HG03378 (cell line): ENCODE data around the gene HLX.

Experiments
- ATAC-seq: cut with Tn5 transposase; IDR thresholded peaks from one replicate; pipeline ENCODE4 v1.9.1; 2021; ENCODE audit warnings: mild to moderate bottlenecking, moderate library complexity; ENCODE audit not compliant: unreplicated experiment

HLX gene

DNA sequence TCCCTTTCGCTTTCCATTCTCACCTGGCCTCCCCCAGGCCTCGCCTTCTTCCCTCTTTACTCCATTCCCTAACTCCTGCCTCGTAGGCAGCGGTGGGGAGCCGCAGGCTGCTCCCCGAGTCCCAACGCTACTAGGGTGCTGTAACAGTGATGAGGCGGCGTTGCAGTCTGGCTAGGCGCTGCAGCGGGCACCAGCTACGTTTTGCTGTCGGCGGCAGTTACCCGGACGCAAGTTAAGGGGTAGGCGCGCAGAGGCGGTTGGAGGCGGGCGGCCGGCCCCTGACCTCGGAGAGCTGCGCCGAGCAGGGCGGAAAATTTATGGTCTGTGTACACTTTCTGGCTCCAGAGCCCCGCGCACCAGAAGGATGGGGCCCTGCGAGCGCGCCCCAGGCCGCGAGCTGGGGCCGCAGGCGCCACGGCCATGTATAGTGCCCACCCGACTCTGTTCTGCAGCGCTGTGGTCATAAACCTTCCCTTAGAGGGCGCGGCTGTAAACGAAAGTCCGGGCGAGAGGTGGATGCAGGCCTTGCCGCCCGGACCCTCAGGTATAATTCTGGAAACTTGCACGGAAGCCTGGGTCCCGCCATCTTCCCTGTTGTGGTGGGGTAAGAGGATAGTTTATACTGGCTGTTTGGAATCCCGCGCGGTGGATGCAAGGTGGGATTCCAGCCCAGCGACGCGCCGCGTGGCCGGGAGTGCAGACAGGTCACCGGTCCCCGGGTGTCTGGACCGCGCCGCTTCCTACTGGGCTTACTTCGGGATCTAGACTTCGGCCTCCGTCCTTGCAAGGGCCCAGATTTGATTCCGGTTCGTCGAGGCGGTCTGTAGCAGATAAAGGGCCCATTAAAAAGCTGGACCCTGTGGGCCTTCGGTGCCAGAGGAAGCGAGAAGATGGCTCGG, 15.0 kb downstream of the HLX start:
- ATAC-seq: no peak

DNA sequence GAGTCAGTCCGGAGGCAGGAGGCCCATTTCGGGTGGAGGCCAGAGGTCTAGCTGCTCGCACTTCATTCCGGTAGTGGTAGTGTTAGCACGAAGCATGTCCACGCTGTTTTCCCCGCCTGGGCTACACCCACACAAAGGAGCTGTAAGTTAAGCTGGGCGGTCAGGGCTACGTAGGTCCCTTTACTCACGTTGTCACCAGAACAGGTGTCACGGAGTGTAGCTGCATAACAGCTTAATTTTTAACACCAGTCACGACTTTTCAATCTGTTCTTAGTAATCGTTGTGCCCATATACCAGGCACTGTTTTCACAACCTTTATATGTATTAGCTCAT, 15.6 kb downstream of the HLX start:
- no peak for ATAC-seq

DNA sequence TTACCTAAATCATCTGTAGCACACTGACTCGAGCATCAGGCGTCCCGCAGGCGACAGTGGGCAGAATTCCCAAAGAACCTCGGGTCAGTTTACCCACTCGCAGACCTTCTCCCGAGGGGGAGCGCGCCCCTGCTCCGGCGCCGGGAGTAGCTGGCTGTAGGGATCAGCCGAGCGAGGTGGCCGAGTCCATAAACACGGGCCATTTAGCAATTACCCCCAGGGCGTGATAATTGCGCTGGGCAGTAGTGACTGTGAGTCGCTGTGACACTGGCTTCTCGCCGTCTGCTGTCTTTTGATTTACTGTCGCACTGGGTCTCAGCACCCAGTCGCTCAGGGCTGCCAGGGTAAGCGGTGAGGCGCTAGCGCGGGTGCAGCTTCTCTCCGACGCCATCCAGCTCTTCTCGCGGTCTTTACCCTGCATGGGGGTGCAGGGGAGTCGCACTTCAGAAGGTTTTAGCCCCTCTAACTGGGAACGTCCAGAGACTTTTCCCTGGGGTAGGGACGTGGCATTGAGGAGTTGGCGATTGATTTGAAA, 16.2 kb downstream of the HLX start:
- ATAC-seq: no peak

DNA sequence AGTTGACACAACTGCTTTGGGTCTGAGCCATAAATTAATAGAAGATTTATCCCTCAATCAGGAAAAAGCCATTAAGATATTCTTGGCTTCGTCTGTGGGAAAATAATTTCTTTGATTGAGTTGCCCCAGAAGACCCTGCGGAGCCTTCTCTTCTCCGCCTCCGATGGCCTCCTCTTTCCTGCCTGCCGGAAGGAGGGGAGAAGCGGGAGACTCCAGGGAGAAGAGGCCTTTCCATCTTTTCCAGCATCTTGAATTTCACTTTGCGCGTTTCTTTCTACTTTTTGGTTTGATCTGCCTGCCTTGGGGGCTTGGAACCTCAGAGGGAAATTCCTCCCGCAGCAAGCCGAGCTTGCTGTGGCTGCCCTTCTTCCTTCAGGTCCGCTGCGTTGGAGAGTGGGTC, 16.8 kb downstream of the HLX start:
- ATAC-seq: no peak

DNA sequence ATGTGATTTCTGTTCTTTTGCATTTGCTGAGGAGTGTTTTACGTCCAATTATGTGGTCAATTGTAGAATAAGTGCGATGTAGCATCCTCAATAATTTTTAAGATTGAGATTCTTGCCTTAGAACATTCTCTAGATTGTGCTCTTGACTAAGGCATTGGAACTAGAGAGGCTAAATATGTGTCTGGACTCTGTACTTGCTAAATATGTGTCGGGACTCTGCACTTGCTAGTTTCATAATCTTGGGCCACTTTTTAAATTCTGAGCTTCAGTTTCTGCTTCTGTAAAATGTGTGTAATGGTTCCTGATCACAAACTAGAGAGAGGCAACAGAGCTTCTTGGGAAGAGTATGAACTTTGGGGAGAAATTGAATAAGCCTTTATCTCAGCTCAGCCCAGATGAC, 21.6 kb downstream of the HLX start:
- no peak for ATAC-seq

DNA sequence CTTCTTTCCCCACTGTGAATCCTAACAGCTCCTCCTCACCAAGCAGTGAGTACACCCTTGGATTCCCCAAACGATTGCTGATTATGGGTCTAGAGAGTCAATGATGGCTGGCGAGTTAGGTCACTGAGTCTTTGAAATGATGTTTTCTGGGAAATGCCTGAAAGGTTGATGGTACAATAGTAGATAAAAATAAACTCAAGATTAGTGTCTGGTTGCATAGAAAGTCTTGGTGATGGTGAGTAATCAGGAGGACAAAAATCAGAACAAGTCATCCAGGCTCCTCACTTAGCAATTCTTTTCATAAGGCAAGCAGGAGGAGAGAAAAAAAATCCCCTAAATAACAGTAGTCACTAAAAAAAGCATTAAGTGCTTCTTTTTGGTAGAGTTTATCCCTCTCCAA, 22.6 kb downstream of the HLX start:
- no peak for ATAC-seq

DNA sequence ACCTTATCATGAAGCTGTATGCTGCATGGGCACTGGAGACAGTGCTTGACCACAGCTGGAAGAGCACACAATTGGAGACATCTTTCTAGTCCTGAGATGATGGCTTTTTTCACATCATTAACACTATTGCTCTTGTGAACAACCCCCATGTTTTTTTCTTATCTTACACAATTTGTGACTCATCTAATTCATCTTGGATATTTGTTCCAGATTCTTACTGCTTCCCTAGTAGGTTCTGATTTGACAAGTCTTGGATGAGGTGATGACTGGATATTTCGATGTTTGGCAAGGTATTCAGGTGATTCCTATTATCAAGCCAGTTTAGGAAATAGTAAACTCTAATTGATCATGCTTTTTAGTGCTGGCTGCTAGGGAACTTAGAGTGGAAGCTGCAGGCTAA, 23.7 kb downstream of the HLX start:
- ATAC-seq: no peak

DNA sequence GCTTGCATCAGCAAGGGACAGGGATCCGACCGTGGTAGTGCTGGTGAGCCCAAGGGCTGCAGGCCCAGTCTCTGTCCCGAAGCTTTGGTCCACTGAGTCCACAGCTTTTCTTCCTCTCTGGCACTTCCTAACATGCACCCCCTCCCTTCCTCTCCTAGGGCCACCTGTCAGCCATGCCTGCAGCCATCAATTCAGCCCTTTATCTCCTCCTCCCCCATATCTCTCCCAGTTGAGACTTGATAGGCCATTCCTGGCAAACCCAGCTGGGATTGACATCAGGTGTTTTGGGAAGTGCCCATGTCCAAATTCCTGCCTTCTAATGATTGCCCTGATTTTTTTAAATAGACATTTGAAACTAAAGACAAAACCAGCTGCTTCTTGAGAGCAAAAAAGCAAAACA, 25.6 kb downstream of the HLX start:
- no peak for ATAC-seq

DNA sequence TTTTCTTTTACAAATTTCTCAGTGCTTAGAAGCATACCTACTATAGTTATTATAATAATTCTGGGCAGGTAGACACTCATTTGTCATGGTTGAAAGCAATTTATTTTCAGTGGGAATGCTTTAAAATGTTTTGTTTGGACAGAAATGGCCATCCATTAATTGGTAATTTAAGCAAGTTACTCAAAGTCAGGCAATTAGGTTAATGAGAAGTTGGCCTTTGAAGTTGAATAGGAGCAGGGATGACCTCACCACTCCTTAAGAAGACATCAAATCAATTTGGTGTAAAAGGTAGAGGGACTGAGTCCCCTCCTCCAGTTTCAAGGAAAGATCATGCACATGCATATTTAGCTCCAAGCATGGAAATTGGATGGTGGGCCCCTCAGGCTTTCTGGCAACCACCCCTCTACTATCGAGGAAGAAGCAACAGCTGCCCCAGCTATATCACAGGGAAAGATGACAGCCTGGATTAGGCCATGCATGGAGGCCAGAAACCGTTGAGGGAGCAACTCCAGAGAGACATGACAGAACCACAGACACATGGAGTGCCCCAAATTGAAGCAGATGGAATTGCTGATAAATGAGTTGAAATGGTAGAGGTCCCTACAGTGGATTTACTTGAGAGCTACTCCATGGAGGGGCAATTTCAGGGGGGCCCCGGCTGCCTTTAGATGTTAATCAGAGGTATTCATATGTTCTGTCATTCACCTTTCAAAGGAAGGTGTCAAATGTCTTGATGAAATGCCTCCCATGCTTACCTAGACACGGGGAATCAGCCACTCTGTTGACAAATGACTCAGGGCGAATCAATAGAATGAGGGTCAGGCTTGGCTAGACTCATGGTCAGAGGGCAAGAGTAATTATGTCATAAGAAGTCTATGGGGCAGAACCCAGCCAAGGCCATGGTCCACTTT, 26.7 kb downstream of the HLX start:
- no peak for ATAC-seq

DNA sequence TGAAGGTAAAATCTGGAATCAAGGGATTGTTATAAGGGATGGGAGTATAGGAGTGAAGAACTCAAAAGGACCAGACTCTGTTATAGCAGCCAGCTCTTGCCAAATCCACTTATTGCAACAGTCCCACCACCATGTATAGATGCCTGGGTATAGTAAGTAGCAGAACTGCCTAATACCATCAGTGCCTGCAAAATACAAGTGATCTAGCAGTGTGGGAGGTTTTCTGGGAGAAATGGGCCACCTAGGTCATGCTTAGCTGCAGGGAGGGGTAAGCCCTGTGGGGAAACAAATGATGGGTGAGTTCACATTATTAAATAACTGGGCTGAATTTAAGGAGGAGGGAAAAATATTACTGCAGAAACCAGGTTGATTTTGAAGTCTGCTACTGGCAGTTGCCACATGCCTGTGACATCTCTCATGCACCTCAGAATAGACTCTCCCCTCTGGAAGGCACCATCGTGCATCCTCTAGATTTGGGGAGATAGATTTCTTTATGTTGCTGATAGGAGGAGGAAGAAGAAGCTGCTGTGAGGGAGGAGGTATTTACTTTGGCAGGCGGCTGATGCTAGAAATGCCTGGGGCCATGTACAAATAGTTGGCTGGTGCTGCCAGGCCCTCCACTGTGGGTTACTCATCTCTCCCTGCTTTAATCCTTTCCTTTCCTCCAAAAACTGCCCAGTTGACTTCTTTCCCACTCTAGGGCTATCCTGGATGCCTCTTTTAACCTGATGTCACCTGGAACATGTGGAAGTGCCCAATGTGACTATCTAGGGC, 27.5 kb downstream of the HLX start:
- no peak for ATAC-seq

DNA sequence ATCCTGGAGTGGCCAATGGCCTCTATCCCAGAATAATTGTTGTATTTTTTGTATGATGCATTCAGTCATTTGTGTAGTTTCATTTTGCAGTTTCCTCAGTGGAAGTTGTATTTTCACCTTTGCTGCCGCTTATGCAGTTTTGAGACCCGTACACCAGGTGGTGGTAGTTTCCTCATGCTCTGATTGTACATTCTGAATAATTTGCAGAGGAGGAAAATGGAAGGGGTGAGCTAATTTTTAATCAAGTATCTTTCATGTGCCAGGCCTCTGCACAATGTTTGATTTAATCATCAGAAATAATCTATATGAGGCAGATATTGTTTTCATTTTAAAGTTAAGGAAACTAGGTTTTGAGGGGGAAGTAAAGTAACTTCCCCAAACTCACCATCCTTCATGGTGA, 29.5 kb downstream of the HLX start:
- no peak for ATAC-seq

DNA sequence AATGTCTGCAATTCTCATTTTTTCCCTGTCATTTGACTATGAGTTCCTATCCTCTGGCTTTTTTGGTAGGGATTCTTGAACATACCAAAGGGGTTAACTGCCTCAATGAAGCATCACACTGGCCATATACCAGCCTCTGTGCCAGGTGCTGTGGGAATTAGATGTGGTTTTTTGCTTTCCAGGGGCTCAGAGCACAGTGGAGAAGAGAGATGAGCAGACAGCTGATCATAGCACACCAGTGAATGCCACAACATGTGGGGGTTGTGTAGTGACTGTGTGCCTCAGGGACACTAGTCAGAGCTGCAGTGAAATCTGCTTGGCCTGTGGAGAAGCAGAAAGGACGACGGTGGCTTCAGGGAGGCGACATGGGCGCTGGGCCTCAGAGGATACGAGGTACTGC, 30.8 kb downstream of the HLX start:
- ATAC-seq: no peak

DNA sequence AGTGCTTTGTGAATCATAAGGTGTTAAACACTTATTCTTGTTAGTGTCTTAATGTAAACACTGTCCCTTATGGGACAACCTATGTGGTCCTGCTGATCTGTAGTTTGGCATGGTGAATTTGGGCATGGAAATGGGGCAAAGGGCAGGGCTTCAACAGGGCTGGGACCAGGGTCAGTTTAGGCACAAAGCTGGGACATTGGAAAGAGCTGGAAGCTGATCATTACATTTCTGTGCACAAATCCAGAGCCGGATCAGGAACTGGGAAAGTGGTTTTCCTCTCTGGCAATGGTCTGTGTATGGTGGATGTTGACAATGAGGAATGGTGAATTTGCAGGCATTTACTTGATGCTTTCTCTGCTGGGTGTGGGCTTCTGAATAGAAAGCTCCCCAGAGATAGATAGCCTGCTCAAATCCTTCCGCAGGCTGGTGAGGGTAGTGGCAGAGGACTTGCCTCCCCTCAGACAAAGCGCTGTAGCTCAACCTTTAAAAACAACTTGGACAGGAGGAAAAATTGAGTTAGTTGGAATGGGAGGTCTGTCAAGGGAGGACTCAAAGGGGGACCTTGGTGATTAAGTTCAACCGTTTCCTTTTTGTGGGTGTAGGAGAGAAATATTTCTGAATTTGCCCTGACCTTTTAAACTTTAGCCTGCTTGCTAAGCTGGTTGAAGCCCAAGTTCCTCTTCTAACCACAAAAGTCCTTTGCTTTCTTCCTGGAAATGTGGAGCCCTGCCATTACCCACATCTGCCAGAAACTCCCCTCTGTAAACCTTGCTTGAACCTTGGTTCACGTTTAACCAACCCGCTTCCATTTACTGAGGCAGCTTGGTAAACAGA, 35.3 kb downstream of the HLX start:
- no peak for ATAC-seq

DNA sequence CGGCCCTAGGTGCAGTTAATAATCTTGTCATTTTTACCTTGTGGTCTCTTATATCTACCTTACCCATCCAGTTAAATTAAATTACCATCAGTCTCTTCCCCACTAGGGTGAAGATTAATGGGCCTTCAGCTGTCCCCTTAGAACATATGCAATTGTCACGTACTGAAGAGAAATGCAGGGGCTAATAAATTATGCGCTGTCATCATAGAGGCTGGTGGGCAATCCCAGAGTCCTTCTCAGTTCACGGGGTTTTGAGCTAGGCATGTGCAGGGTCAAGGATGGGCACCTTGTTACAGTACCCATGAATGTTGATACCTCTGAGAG, 35.8 kb downstream of the HLX start:
- no peak for ATAC-seq

DNA sequence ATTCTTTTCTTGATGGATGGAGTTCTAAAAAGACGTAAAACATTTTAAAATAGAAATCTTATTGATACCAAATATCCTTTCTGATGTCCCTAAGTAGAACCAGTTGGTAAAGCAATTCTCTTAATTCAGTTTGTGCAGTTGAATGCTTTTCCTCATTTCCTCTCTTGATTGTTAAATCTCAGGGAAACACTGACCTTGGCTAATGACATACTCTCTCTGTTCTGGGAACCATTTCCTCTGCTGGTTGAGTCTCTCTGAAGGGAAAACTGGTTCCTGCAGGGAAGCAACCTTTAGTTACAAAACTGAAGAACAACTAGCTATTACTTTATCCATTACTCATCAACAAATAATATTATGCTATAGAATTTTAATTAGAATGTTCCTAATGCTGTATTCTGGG, 36.7 kb downstream of the HLX start:
- ATAC-seq: no peak

DNA sequence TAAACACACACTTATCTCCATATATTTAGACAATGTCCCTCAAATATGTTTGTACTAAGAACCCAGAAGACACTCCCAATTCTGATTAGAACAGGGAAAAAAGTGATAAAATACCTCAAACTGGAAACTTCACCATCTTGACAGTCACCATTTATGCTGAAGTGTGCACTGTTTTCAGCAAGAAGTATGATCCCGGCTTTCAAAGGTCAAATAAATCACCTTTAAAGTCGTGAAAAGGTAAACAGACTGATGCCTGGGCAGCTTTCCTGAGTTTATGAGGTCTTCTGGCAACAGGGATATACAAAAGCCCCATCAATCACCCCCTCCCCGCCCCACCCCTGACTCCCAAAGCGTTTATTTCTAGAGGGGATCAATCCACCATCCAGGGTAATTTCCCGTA, 37.9 kb downstream of the HLX start:
- no peak for ATAC-seq

DNA sequence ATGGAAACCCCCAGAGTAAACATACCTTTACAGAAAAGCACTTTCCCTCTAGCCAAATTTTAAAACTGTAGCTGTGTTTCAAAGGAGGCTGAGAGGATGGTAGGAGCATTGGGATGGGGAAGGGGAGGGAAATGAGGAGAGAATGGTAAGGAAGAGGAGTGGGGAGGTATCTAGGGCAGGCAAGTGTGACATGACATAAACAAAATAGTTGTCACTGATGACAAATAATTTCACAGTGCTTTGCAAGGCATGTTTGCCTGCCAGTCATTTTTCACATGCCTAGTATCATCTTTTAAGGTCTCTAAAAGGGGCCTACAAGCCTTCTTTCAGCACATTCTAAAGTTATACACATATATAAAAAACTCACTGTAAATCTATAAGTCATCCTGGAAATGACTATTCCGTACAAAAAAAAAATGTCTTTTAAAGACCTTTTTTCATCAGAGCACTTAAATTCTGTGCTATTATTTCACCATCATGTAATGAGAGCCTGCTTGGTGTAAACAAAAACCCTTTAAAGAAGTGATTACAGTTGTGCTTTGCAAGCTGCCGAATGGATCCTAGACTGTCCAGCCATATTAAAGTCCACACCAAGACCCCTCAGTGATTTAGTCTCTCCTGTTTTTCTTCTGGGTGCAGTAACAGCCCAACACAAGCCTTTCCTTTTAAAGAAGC, 38.4 kb downstream of the HLX start:
- ATAC-seq: no peak

DNA sequence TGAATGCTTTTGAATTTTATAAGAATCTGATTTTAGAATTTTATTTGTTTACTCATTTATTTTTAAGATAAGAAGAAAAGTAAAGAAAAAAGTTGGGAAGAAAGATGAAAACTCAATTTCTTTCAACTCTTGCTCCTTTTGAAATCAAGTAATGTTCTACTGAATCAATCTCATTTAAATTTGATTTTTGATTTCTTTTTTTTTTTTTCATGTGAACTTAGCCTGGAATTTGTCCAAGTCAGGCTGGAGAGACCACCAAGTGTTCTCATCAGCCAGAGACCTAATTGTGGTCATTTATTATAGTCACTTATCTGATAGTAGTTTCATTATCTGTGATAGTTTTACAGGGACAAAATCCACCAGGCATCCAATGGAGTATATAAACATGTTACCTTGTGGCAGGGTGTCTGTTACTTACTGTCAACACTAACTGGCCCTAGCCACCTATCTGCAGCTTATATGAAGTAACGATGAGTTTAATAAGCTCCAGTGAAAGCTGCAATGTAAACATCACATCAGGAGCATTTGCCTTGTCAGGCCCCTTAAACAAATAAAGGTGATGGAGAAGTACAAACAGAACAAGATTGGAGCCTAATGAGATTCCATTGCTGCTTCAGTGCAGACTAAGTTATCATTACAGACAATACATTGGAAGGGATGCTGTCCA, 39.2 kb downstream of the HLX start:
- ATAC-seq: no peak

DNA sequence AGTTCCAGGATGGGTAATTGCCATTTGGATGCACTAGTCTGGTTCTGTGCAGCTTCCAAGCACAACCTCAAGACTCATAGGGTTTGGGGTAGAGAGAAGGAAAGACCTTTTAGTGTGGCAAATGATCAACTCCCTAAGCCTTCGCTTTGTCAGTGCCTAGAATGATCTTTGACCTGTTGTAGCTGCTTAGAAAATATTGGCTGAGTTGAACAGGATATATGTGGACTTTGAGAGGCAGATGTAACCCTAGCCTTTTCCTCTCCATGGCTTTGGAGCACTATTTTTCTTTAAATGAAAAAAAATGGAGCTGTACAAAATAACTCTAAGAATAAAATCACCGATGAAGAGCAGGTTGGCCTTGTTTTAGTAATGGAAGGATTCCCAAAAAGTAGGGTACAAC, 41.7 kb downstream of the HLX start:
- ATAC-seq: no peak
